GM19099 (cell line): Measurements from ENCODE around the gene SERINC2.

Source experiments
- POLR2A ChIP-seq: IDR thresholded peaks from 3 replicates; pipeline ENCODE4 v1.6.1; 2011; ENCODE audit warnings: low read depth; ENCODE audit not compliant: insufficient read length; ENCODE audit errors: extremely low read depth

Gene SERINC2

GRCh38 chr1:31434979-31435378, 22.0 kb downstream of the SERINC2 start:
- TF ChIP-seq POLR2A = no peak

- TF ChIP-seq POLR2A = no peak
Observed at GRCh38 chr1:31435471-31436409, 22.7 kb downstream of the SERINC2 start.

- TF ChIP-seq POLR2A = no peak
Observed at GRCh38 chr1:31436596-31437432, 23.8 kb downstream of the SERINC2 start.

GRCh38 chr1:31437433-31438037, 24.5 kb downstream of the SERINC2 start:
- TF ChIP-seq POLR2A = no peak

GRCh38 chr1:31439276-31439675, 26.3 kb downstream of the SERINC2 start:
- TF ChIP-seq POLR2A = no peak

- TF ChIP-seq POLR2A = no peak
Observed at GRCh38 chr1:31441073-31441472, 28.1 kb downstream of the SERINC2 start.

- TF ChIP-seq POLR2A = no peak
Observed at GRCh38 chr1:31441558-31441957, 28.5 kb downstream of the SERINC2 start.

GRCh38 chr1:31441970-31442647, 29.1 kb downstream of the SERINC2 start:
- no peak for TF ChIP-seq POLR2A

GRCh38 chr1:31442648-31442994, 29.6 kb downstream of the SERINC2 start:
- TF ChIP-seq POLR2A = no peak

GRCh38 chr1:31443673-31444072, 30.7 kb downstream of the SERINC2 start:
- TF ChIP-seq POLR2A = no peak

- no peak for TF ChIP-seq POLR2A
Observed at GRCh38 chr1:31444725-31445448, 31.9 kb downstream of the SERINC2 start.

- no peak for TF ChIP-seq POLR2A
Observed at GRCh38 chr1:31445951-31446350, 32.9 kb downstream of the SERINC2 start.

- TF ChIP-seq POLR2A = no peak
Observed at GRCh38 chr1:31447210-31447609, 34.2 kb downstream of the SERINC2 start.

- no peak for TF ChIP-seq POLR2A
Observed at GRCh38 chr1:31453384-31454079, 40.5 kb downstream of the SERINC2 start.

- TF ChIP-seq POLR2A = no peak
Observed at GRCh38 chr1:31458287-31458896, 45.4 kb downstream of the SERINC2 start.
